Activated CD4-positive, CD25-positive, alpha-beta regulatory T cell treated with anti-CD3 and anti-CD28 coated beads, Interleukin-2, amount 50 U/mL, for 72 hours (primary cell): ENCODE results near the gene IGF1R.

Source experiments
- DNase-seq: peaks from one replicate; pipeline ENCODE4 v3.0.0; 2021

IGF1R gene

GRCh38 chr15:98782801-98783200, 134.5 kb downstream of the IGF1R start:
- no peak for DNase-seq

- no peak for DNase-seq
These were observed 137.1 kb downstream of the IGF1R start for GRCh38 chr15:98785431-98785806.

- DNase-seq, result no peak
These were observed 137.7 kb downstream of the IGF1R start for GRCh38 chr15:98785807-98786621.

GRCh38 chr15:98786717-98787116, 138.4 kb downstream of the IGF1R start:
- no peak for DNase-seq

- no peak for DNase-seq
These were observed 138.9 kb downstream of the IGF1R start for GRCh38 chr15:98787194-98787593.

GRCh38 chr15:98787936-98788757, 139.8 kb downstream of the IGF1R start:
- DNase-seq, result no peak

GRCh38 chr15:98789020-98789419, 140.7 kb downstream of the IGF1R start:
- no peak for DNase-seq

GRCh38 chr15:98790270-98790669, 141.9 kb downstream of the IGF1R start:
- DNase-seq, result no peak

- no peak for DNase-seq
These were observed 142.8 kb downstream of the IGF1R start for GRCh38 chr15:98791046-98791701.

GRCh38 chr15:98792117-98792516, 143.8 kb downstream of the IGF1R start:
- no peak for DNase-seq

- DNase-seq, result no peak
These were observed 145.9 kb downstream of the IGF1R start for GRCh38 chr15:98794211-98794610.

- no peak for DNase-seq
These were observed 146.4 kb downstream of the IGF1R start for GRCh38 chr15:98794748-98795147.

- no peak for DNase-seq
These were observed 147.6 kb downstream of the IGF1R start for GRCh38 chr15:98795980-98796379.

GRCh38 chr15:98796685-98797357, 148.5 kb downstream of the IGF1R start:
- no peak for DNase-seq

GRCh38 chr15:98798375-98798893, 150.1 kb downstream of the IGF1R start:
- no peak for DNase-seq

- DNase-seq, result no peak
These were observed 151.4 kb downstream of the IGF1R start for GRCh38 chr15:98799461-98800390.

GRCh38 chr15:98800437-98801233, 152.3 kb downstream of the IGF1R start:
- DNase-seq, result no peak

GRCh38 chr15:98801234-98801561, 152.9 kb downstream of the IGF1R start:
- DNase-seq, result no peak

GRCh38 chr15:98802187-98802586, 153.8 kb downstream of the IGF1R start:
- DNase-seq, result no peak

- no peak for DNase-seq
These were observed 155.1 kb downstream of the IGF1R start for GRCh38 chr15:98803228-98804056.
